GM12878 (cell line): ENCODE measurements around the gene KDM1B. TPM values are rescaled to one million over a fixed set of nuclear protein-coding genes. Genes with fewer than 3 reads are reported as not detected.
A peak's percentile ranks its signal among the peaks of the same experiment; 100 is the strongest.

Experiments
- ATAC-seq: fragments of 200-7000 bp; cut with Tn5 transposase; 3 replicates; pipeline ENCODE4 v1.9.1; 2020; ENCODE audit warnings: mild to moderate bottlenecking, moderate library complexity
- BruUV-seq: library from RNA; stranded (reverse); fragments of 400-500 nt; replicated peaks from 2 replicates; lab custom pipeline; 2021; lab: Mats Ljungman, UMichigan
- CTCF ChIA-PET: fragments of 300-600 bp; sonication (Branson Sonifier 250); formaldehyde crosslinking; extraction: SDS; loops from one replicate; lab custom pipeline; 2021; ENCODE audit warnings: inconsistent platforms; lab: Yijun Ruan, JAX
- POLR2A ChIA-PET: fragments of 350-600 bp; formaldehyde crosslinking; extraction: SDS; loops from one replicate; lab custom pipeline; 2021; ENCODE audit warnings: inconsistent platforms; lab: Charles Lee
- RAD21 ChIA-PET: fragments of 300-600 bp; sonication (Branson Sonifier 250); formaldehyde crosslinking; loops from one replicate; lab custom pipeline; 2023; ENCODE audit warnings: antibody characterized with exemption; ENCODE audit not compliant: unreplicated experiment; lab: Charles Lee
- SMC1A ChIA-PET: fragments of 300-600 bp; sonication (Branson Sonifier 250); formaldehyde crosslinking; loops from one replicate; lab custom pipeline; 2023; ENCODE audit not compliant: unreplicated experiment, uncharacterized antibody; lab: Charles Lee
- DNase-seq: peaks from one replicate; pipeline ENCODE4 v3.0.0-alpha.2; 2011; ENCODE audit warnings: low read depth, low spot score
- FAIRE-seq: peaks from 3 replicates; lab custom pipeline; 2011; peaks lifted over from hg19 to GRCh38; lab: Jason Lieb, UNC
- H2AFZ ChIP-seq: 2 replicates; pipeline ENCODE4 v1.6.0; 2011; ENCODE audit warnings: low read depth, low read length, control low read depth; ENCODE audit not compliant: control insufficient read depth
- H3K27ac ChIP-seq: 2 replicates; pipeline ENCODE4 v1.5.1; 2011; ENCODE audit warnings: control low read depth; ENCODE audit not compliant: control insufficient read depth, insufficient read depth
- H3K27me3 ChIP-seq, 2 experiments: replicated peaks in 1 of 2; 2 replicates each; pipeline versions ENCODE4 v1.6.0 to v1.6.1; 2011; ENCODE audit warnings: low read length in 1 of 2; ENCODE audit not compliant: control insufficient read depth in 2 of 2, insufficient read depth in 2 of 2
- H3K36me3 ChIP-seq, 2 experiments: 2 replicates each; pipeline ENCODE4 v1.5.1; 2011; ENCODE audit warnings: low read length in 1 of 2; ENCODE audit not compliant: control insufficient read depth in 2 of 2, insufficient read depth in 2 of 2
- H3K4me1 ChIP-seq: 2 replicates; pipeline ENCODE4 v1.6.1; 2011; ENCODE audit warnings: mild to moderate bottlenecking, low read length, moderate library complexity, mixed read lengths; ENCODE audit not compliant: control insufficient read depth, insufficient read depth
- H3K4me2 ChIP-seq: 2 replicates; pipeline ENCODE4 v1.6.0; 2011; ENCODE audit warnings: control low read depth; ENCODE audit not compliant: control insufficient read depth, insufficient read depth
- H3K4me3 ChIP-seq: fragments of 200-600 bp; sonication (generic); 2 replicates; pipeline ENCODE4 v1.5.1; 2016
- H3K79me2 ChIP-seq: 2 replicates; pipeline ENCODE4 v1.6.0; 2011; ENCODE audit warnings: low read length; ENCODE audit not compliant: control insufficient read depth, insufficient read depth
- H3K9ac ChIP-seq: 2 replicates; pipeline ENCODE4 v1.8.0; 2011; ENCODE audit warnings: low read length, control low read depth, mixed read lengths; ENCODE audit not compliant: control insufficient read depth, insufficient read depth
- H3K9me3 ChIP-seq: replicated peaks from 3 replicates; pipeline ENCODE4 v1.5.1; 2011; ENCODE audit warnings: mild to moderate bottlenecking, low read length; ENCODE audit not compliant: control insufficient read depth, insufficient read depth
- H4K20me1 ChIP-seq: 2 replicates; pipeline ENCODE4 v1.6.0; 2011; ENCODE audit not compliant: control insufficient read depth, insufficient read depth
- BMI1 ChIP-seq: fragments of 450-650 bp; IDR thresholded peaks from 2 replicates; pipeline ENCODE4 v1.6.1; 2016; ENCODE audit warnings: mild to moderate bottlenecking, moderate library complexity, borderline replicate concordance
- CEBPB ChIP-seq, 2 experiments: fragments of 150-350 bp in 1 of 2; IDR thresholded peaks; 2 replicates each; pipeline ENCODE4 v1.6.1; 2012 to 2014; ENCODE audit warnings: low read depth in 2 of 2, low read length in 2 of 2, borderline replicate concordance in 1 of 2, inconsistent platforms in 1 of 2
- CHD2 ChIP-seq: IDR thresholded peaks from 2 replicates; pipeline ENCODE4 v1.6.1; 2011; ENCODE audit warnings: low read depth, low read length, improper control_type of control experiment, borderline replicate concordance
- KLF5 ChIP-seq: fragments of 450-650 bp; IDR thresholded peaks from 2 replicates; pipeline ENCODE4 v1.6.1; 2014; ENCODE audit warnings: mild to moderate bottlenecking; ENCODE audit not compliant: partially characterized antibody
- MEF2B ChIP-seq: fragments of 450-650 bp; IDR thresholded peaks from 2 replicates; pipeline ENCODE4 v1.6.1; 2018; ENCODE audit warnings: mild to moderate bottlenecking, moderate library complexity; ENCODE audit not compliant: partially characterized antibody, poor library complexity, severe bottlenecking
- MTA2 ChIP-seq: fragments of 450-650 bp; IDR thresholded peaks from 2 replicates; pipeline ENCODE4 v1.6.1; 2016; ENCODE audit warnings: low read depth, mild to moderate bottlenecking, moderate library complexity
- MTA3 ChIP-seq: IDR thresholded peaks from 2 replicates; pipeline ENCODE4 v1.6.1; 2012; ENCODE audit warnings: low read length, inconsistent platforms, borderline replicate concordance
- NFIC ChIP-seq: IDR thresholded peaks from 2 replicates; pipeline ENCODE4 v1.6.1; 2012; ENCODE audit warnings: low read depth, mild to moderate bottlenecking, inconsistent platforms, low read length, moderate library complexity
- NFYA ChIP-seq: IDR thresholded peaks from 2 replicates; pipeline ENCODE4 v1.6.1; 2011; ENCODE audit warnings: low read depth, mild to moderate bottlenecking, low read length, improper control_type of control experiment, borderline replicate concordance
- NR2C2 ChIP-seq: IDR thresholded peaks from 2 replicates; pipeline ENCODE4 v1.6.1; 2011; ENCODE audit warnings: borderline replicate concordance, low read depth; ENCODE audit not compliant: control insufficient read depth, insufficient read length
- RFX5 ChIP-seq: IDR thresholded peaks from 2 replicates; pipeline ENCODE4 v1.6.1; 2011; ENCODE audit warnings: low read depth, low read length, improper control_type of control experiment
- SMC3 ChIP-seq: IDR thresholded peaks from 2 replicates; pipeline ENCODE4 v1.6.1; 2011; ENCODE audit warnings: low read length, improper control_type of control experiment, borderline replicate concordance
- ZNF217 ChIP-seq: fragments of 450-650 bp; IDR thresholded peaks from 2 replicates; pipeline ENCODE4 v1.6.1; 2017; ENCODE audit warnings: antibody characterized with exemption, mild to moderate bottlenecking
- ZNF274 ChIP-seq: IDR thresholded peaks from one replicate; pipeline ENCODE4 v1.8.0; 2011; ENCODE audit not compliant: insufficient read length, insufficient read depth
- WGBS: methylation state at CpG from one replicate; pipeline ENCODE4 v1.1.6; 2016; ENCODE audit warnings: low lambda C conversion rate; ENCODE audit not compliant: insufficient replicate concordance, insufficient coverage; ENCODE audit errors: missing lambda C conversion rate; 5-methylcytosine and 5-hydroxymethylcytosine counted together
- in situ Hi-C: fragments of 300-500 bp; cut with MboI; formaldehyde crosslinking; loops from 9 replicates; pipeline ENCODE4 v1.14.3; 2018; ENCODE audit warnings: mixed read lengths
- intact Hi-C: fragments of 100-400 bp; cut with micrococcal nuclease; formaldehyde crosslinking; loops from one replicate; pipeline ENCODE4 v1.14.2; 2022; ENCODE audit not compliant: unreplicated experiment
- polyA plus RNA-seq, 11 experiments: library from polyadenylated mRNA; depleted of rRNA in 4 of 11; unstranded in 6 of 11; stranded (reverse) in 5 of 11; fragments of >200 nt; fragmentation: Nextera tagmentation in 4 of 11; fragmentation: Illumina TruSeq in 1 of 11; extraction: Ambion mirVana in 4 of 11; extraction: Trizol in 1 of 11; gene quantifications; 1 replicate in 1 of 11; 2 replicates in 10 of 11; pipeline versions ENCODE4 v1.2.1 to v1.2.3, GENCODE V29; 2011 to 2016; ENCODE audit warnings: inconsistent platforms in 2 of 11, missing spikeins in 2 of 11, low read depth in 1 of 11
- total RNA-seq, 4 experiments: library from RNA; depleted of rRNA in 3 of 4; stranded (reverse); fragments of >200 nt in 3 of 4; fragmentation: Illumina TruSeq in 1 of 4; extraction: Trizol in 1 of 4; gene quantifications; 2 replicates each; pipeline versions ENCODE4 v1.2.1 to v1.2.3, GENCODE V29; 2013 to 2021
- TF ChIP-seq, protein P1 (sequence below): fragments of 450-650 bp; IDR thresholded peaks from 2 replicates; pipeline ENCODE4 v1.6.1; 2017; ENCODE audit warnings: mild to moderate bottlenecking
- TF ChIP-seq, protein P2 (sequence below): fragments of 450-650 bp; IDR thresholded peaks from 2 replicates; pipeline ENCODE4 v1.6.1; 2016; ENCODE audit warnings: mild to moderate bottlenecking
- TF ChIP-seq, protein P3 (sequence below), 3 experiments: IDR thresholded peaks in 2 of 3; conservative IDR thresholded peaks in 1 of 3; 2 replicates each; pipeline ENCODE4 v1.5.1; 2011; ENCODE audit warnings: low read depth in 3 of 3, low read length in 3 of 3, mild to moderate bottlenecking in 3 of 3, control low read depth in 2 of 3, moderate library complexity in 2 of 3, inconsistent platforms in 1 of 3, mixed read lengths in 1 of 3; ENCODE audit not compliant: control insufficient read depth in 2 of 3, insufficient read depth in 1 of 3; ENCODE audit errors: extremely low read depth in 1 of 3

Gene KDM1B
- total and polyA plus RNA-seq, 10 of the 15 experiments (the other 5 are each of a cell fraction or from before 2014, with no cell fraction given), result 1.7 to 22.5 (median 13.9) TPM

DNA sequence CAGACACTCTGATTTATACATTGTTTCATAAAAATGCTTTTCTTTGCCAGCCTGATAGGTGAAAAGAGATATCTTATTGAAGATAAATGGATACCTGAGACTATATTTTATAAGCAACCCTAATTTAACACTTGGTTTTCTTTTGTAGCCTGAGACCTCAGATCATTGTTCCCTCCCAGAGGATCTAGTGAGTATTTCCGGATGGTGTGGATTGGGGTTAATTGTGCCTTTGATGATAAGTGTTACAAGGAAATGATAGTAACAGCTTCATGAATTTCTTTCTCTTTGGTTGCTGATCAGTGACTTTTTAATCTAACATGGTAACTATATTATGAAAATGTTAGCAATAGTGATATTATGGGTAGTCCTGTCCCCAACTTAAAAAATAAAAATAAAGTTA lies 30.4 kb downstream of the KDM1B start (continued):
- TF ChIP-seq SMC3, result no peak

DNA sequence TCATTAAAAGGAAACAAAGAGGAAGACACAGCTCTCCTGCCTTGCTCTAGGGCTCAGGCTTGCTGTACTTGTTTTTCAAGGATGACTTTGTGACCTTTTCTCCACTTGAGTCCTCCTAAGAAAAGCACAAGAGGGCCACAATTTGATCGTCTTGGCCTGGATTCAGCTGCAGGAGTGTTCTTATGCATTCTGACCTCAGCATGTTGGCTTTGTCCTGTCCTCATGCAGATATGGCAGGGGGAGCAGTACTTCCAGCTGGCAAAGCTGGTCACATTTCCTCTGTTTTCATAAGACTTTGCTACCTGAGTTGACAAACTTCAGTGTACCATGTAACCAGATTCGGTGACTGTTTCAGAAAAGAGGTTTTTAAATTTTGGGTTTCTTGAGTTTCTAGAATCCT lies 30.8 kb downstream of the KDM1B start:
- H3K36me3 ChIP-seq, result 0 out of 4 replicates have a peak, but pooled peaks cover 0 to 2% of the 10 kb centered on the region in 2 experiments
- ChIA-PET RAD21 (no interaction called here), SMC1A (interaction anchor here (1.0 to 1.6 kb wide), 2 partner anchors 35 to 138 kb away, joined by 3 read pairs; no protein-coding TSS in a partner anchor), CTCF (no interaction called here), POLR2A (interaction anchor here (0.5 to 0.6 kb wide), 2 partner anchors 11 to 728 kb away, joined by 3 read pairs; no protein-coding TSS in a partner anchor)
- DNase-seq, result no peak
- no peaks in the 10 kb centered on the region for H3K27me3 ChIP-seq
- peaks cover 4% of the 10 kb centered on the region; the same call in 1 of the 2 replicates for H3K4me1 ChIP-seq
- in situ Hi-C loops, result no loop called here
- no peak overlapping the region for H3K4me2 ChIP-seq
- intact Hi-C loops, result no loop called here
- WGBS, result 4% methylated on average over 2 of the region's 2 CpGs
- no peaks in the 10 kb centered on the region for H3K9me3 ChIP-seq
- peak; percentile 31; the same call in 1 of the 3 replicates for ATAC-seq
- no peaks in the 10 kb centered on the region for H3K79me2 ChIP-seq
- no TSS peak for BruUV-seq
- no peak for FAIRE-seq
- H3K9ac ChIP-seq, result no peak overlapping the region
- H3K4me3 ChIP-seq, result no peak overlapping the region
- peak overlapping the region; percentile 54 for H3K27ac ChIP-seq
- H4K20me1 ChIP-seq, result no peaks in the 10 kb centered on the region
- no peak overlapping the region; the same call in 1 of the 2 replicates for H2AFZ ChIP-seq
- TF ChIP-seq MTA2, result no peak
- TF ChIP-seq ZNF274, result no peak
- no peak for TF ChIP-seq CEBPB (IDR thresholded peaks at IDR 0.05; ENCODE audit: borderline replicate concordance in 1 of 2, low read depth in 2 of 2, low read length in 2 of 2)
- no peak for TF ChIP-seq NFYA
- TF ChIP-seq CHD2, result no peak
- TF ChIP-seq, protein P1, sequence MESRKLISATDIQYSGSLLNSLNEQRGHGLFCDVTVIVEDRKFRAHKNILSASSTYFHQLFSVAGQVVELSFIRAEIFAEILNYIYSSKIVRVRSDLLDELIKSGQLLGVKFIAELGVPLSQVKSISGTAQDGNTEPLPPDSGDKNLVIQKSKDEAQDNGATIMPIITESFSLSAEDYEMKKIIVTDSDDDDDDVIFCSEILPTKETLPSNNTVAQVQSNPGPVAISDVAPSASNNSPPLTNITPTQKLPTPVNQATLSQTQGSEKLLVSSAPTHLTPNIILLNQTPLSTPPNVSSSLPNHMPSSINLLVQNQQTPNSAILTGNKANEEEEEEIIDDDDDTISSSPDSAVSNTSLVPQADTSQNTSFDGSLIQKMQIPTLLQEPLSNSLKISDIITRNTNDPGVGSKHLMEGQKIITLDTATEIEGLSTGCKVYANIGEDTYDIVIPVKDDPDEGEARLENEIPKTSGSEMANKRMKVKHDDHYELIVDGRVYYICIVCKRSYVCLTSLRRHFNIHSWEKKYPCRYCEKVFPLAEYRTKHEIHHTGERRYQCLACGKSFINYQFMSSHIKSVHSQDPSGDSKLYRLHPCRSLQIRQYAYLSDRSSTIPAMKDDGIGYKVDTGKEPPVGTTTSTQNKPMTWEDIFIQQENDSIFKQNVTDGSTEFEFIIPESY, result no peak
- TF ChIP-seq, protein P2, sequence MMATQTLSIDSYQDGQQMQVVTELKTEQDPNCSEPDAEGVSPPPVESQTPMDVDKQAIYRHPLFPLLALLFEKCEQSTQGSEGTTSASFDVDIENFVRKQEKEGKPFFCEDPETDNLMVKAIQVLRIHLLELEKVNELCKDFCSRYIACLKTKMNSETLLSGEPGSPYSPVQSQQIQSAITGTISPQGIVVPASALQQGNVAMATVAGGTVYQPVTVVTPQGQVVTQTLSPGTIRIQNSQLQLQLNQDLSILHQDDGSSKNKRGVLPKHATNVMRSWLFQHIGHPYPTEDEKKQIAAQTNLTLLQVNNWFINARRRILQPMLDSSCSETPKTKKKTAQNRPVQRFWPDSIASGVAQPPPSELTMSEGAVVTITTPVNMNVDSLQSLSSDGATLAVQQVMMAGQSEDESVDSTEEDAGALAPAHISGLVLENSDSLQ, result no peak
- no peak for TF ChIP-seq MEF2B
- TF ChIP-seq RFX5, result no peak
- TF ChIP-seq ZNF217, result no peak
- TF ChIP-seq, protein P3, sequence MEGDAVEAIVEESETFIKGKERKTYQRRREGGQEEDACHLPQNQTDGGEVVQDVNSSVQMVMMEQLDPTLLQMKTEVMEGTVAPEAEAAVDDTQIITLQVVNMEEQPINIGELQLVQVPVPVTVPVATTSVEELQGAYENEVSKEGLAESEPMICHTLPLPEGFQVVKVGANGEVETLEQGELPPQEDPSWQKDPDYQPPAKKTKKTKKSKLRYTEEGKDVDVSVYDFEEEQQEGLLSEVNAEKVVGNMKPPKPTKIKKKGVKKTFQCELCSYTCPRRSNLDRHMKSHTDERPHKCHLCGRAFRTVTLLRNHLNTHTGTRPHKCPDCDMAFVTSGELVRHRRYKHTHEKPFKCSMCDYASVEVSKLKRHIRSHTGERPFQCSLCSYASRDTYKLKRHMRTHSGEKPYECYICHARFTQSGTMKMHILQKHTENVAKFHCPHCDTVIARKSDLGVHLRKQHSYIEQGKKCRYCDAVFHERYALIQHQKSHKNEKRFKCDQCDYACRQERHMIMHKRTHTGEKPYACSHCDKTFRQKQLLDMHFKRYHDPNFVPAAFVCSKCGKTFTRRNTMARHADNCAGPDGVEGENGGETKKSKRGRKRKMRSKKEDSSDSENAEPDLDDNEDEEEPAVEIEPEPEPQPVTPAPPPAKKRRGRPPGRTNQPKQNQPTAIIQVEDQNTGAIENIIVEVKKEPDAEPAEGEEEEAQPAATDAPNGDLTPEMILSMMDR (IDR thresholded peaks at IDR 0.05 in 2 of 3, conservative IDR thresholded peaks at IDR 0.05 in 1 of 3; ENCODE audit: control insufficient read depth in 2 of 3, extremely low read depth in 1 of 3, insufficient read depth in 1 of 3, low read depth in 3 of 3, low read length in 3 of 3), result no peak
- TF ChIP-seq KLF5, result no peak
- no peak for TF ChIP-seq NFIC
- TF ChIP-seq NR2C2, result no peak
- TF ChIP-seq BMI1, result no peak
- TF ChIP-seq MTA3, result no peak
